Measurements from ENCODE around the gene C1QTNF12. TPM values are rescaled to one million over a fixed set of nuclear protein-coding genes. Genes with fewer than 3 reads are reported as not detected.

Gene C1QTNF12
- total RNA-seq, 4 donors from 2014 or later, result 0.33 to 0.52 TPM; not detected in 2

DNA sequence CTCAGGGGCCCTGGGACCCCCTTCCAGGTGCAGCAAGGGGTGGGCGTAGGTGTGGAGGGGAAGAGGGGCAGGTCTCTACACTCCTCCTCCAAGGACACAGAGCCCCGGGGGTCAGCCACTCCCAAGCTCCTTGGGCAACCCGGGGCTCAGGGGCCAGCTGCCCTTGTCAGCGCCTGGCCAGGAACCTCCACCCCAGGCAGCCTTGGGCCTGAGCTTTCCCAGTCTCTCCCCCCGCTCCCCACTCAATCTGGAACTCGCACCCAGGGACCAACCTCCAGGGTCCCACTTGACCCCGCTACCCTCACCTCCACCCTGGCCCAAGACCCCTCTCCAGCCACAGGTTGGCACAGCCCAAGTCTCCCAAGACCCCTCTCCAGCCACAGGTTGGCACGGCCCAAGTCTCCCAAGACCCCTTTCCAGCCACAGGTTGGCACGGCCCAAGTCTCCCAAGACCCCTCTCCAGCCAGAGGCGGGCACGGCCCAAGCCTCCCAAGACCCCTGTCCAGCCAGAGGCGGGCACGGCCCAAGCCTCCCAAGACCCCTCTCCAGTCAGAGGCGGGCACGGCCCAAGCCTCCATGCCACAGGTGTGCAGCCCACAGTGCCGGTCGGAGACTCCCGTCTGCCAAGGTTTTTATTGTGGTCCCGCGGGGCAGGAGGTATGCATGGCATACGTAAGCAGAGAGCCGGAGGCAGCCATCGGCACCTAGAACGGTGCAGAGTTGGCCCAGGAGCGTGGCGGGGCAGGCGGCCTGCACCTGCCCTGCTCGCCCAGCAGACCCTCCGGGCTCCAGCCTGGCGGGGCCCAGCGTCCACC is 35.6 kb downstream of the C1QTNF12 start:
- no peak overlapping the region for H3K27ac ChIP-seq (replicated peaks in 1 of 4)
- DNase-seq (ENCODE audit: extremely low spot score), result no peak
- H3K4me3 ChIP-seq, result no peak overlapping the region
- H3K36me3 ChIP-seq, result peaks cover 0 to 9% (median 6%) of the 10 kb centered on the region in 4 donors
- peaks cover 0 to 34% (median 14%) of the 10 kb centered on the region in 4 donors for H3K27me3 ChIP-seq
- H3K9me3 ChIP-seq, result no peaks in the 10 kb centered on the region
- WGBS, result 87% methylated on average over 8 of the region's 31 CpGs
- H3K4me1 ChIP-seq, result peaks cover 35 to 67% (median 49%) of the 10 kb centered on the region in 4 donors
- intact Hi-C loops (cut with DNase I), result no loop called here
- no peak for TF ChIP-seq EP300 (IDR thresholded peaks at IDR 0.05)
- TF ChIP-seq POLR2AphosphoS5 (IDR thresholded peaks at IDR 0.05), result no peak
- no peak for TF ChIP-seq POLR2A (IDR thresholded peaks at IDR 0.05; ENCODE audit: low read depth)

- H3K36me3 ChIP-seq, result no peaks in the 10 kb centered on the region
- intact Hi-C loops (cut with DNase I), result no loop called here
- no peak overlapping the region for H3K4me3 ChIP-seq
- H3K27me3 ChIP-seq, result peaks cover 0 to 54% (median 22%) of the 10 kb centered on the region in 4 donors
- H3K9me3 ChIP-seq, result no peaks in the 10 kb centered on the region
- peaks cover 19 to 60% (median 44%) of the 10 kb centered on the region in 4 donors for H3K4me1 ChIP-seq
- no peak overlapping the region for H3K27ac ChIP-seq (replicated peaks in 1 of 4)
- no peak for DNase-seq (ENCODE audit: extremely low spot score)
- no peak for TF ChIP-seq POLR2AphosphoS5 (IDR thresholded peaks at IDR 0.05)
- TF ChIP-seq EP300 (IDR thresholded peaks at IDR 0.05), result no peak
- no peak for TF ChIP-seq CTCF (IDR thresholded peaks at IDR 0.05)
- TF ChIP-seq POLR2A (IDR thresholded peaks at IDR 0.05; ENCODE audit: low read depth), result no peak
- 53% methylated on average over 34 of the region's 38 CpGs for WGBS
These were observed 37.6 kb downstream of the C1QTNF12 start for GRCh38 chr1:1208713-1209433.

GRCh38 chr1:1207571-1207892 is 39.0 kb downstream of the C1QTNF12 start:
- DNase-seq (ENCODE audit: extremely low spot score), result no peak
- H3K9me3 ChIP-seq, result no peaks in the 10 kb centered on the region
- peaks cover 12 to 47% (median 33%) of the 10 kb centered on the region in 4 donors for H3K4me1 ChIP-seq
- intact Hi-C loops (cut with DNase I), result no loop called here
- TF ChIP-seq EP300 (IDR thresholded peaks at IDR 0.05), result no peak
- TF ChIP-seq CTCF (IDR thresholded peaks at IDR 0.05), result no peak
- TF ChIP-seq POLR2AphosphoS5 (IDR thresholded peaks at IDR 0.05), result no peak
- no peak for TF ChIP-seq POLR2A (IDR thresholded peaks at IDR 0.05; ENCODE audit: low read depth)
- H3K4me3 ChIP-seq, result no peak overlapping the region
- no peak overlapping the region for H3K27ac ChIP-seq (replicated peaks in 1 of 4)
- no peaks in the 10 kb centered on the region for H3K36me3 ChIP-seq
- H3K27me3 ChIP-seq, result peaks cover 0 to 68% (median 23%) of the 10 kb centered on the region in 4 donors
- 84% methylated on average over 6 of the region's 11 CpGs for WGBS

- no peak for DNase-seq (ENCODE audit: extremely low spot score)
- Histone ChIP-seq H3K4me3 (no peak overlapping the region), H3K36me3 (no peaks in the 10 kb centered on the region), H3K27me3 (peaks cover 0 to 71% (median 23%) of the 10 kb centered on the region in 4 donors), H3K27ac (replicated peaks in 1 of 4) (no peak overlapping the region), H3K4me1 (peaks cover 12 to 42% (median 31%) of the 10 kb centered on the region in 4 donors), H3K9me3 (no peaks in the 10 kb centered on the region)
- TF ChIP-seq EP300 (IDR thresholded peaks at IDR 0.05) (no peak), CTCF (IDR thresholded peaks at IDR 0.05) (no peak), POLR2A (IDR thresholded peaks at IDR 0.05; ENCODE audit: low read depth) (no peak), POLR2AphosphoS5 (IDR thresholded peaks at IDR 0.05) (no peak)
- intact Hi-C loops (cut with DNase I), result no loop called here
- WGBS, result 68% methylated on average over 5 of the region's 19 CpGs
These were observed 39.5 kb downstream of the C1QTNF12 start for GRCh38 chr1:1206966-1207531.
